CD4-positive, alpha-beta T cell (primary cell): ENCODE results near the gene KDM3B. TPM values are rescaled to one million over a fixed set of nuclear protein-coding genes. Genes with fewer than 3 reads are reported as not detected.
"Not testable (repeated sequence)": the region's sequence is repeated elsewhere in the genome, so short reads cannot be mapped to it uniquely, and the experiment has no call there.

Experiments used
- ATAC-seq: fragments of 200-7000 bp; cut with Tn5 transposase; one replicate; pipeline ENCODE4 v1.10.0; 2022; ENCODE audit warnings: mild to moderate bottlenecking; ENCODE audit not compliant: poor library complexity
- CTCF ChIA-PET: fragments of 350-600 bp; sonication (Branson Sonifier 250); formaldehyde crosslinking; loops from one replicate; lab custom pipeline; 2021; ENCODE audit warnings: antibody characterized with exemption, inconsistent platforms; lab: Charles Lee
- POLR2A ChIA-PET: fragments of 350-600 bp; sonication (Branson Sonifier 250); formaldehyde crosslinking; loops from one replicate; lab custom pipeline; 2021; ENCODE audit warnings: antibody characterized with exemption, inconsistent platforms; lab: Charles Lee
- DNase-seq, 14 experiments: peaks; one replicate each; pipeline ENCODE4 v3.0.0-alpha.2; 2013 to 2020; ENCODE audit warnings: mixed read lengths in 2 of 14
- H3K27ac ChIP-seq, 2 donors: one replicate each; pipeline versions ENCODE4 v1.5.1 to v1.7.0; 2013; ENCODE audit warnings: low read length in 2 of 2, low read depth in 1 of 2, mild to moderate bottlenecking in 1 of 2
- H3K27me3 ChIP-seq, 2 experiments: 1 replicate in 1 of 2; 2 replicates in 1 of 2; pipeline versions ENCODE4 v1.6.1 to v1.7.0; 2013; ENCODE audit warnings: low read length in 2 of 2, control low read depth in 1 of 2, mild to moderate bottlenecking in 1 of 2, moderate library complexity in 1 of 2; ENCODE audit not compliant: insufficient read depth in 2 of 2, control insufficient read depth in 1 of 2
- H3K36me3 ChIP-seq: one replicate; pipeline ENCODE4 v1.6.1; 2013; ENCODE audit warnings: low read length, control low read depth; ENCODE audit not compliant: insufficient read depth
- H3K4me1 ChIP-seq: one replicate; pipeline ENCODE4 v1.6.1; 2013; ENCODE audit warnings: low read length, control low read depth; ENCODE audit not compliant: insufficient read depth
- H3K4me3 ChIP-seq: one replicate; pipeline ENCODE4 v1.5.1; 2013; ENCODE audit warnings: mild to moderate bottlenecking, low read length, moderate library complexity
- H3K9me3 ChIP-seq, 2 experiments: 1 replicate in 1 of 2; 2 replicates in 1 of 2; pipeline versions ENCODE4 v1.6.1 to v1.7.0; 2013; ENCODE audit warnings: low read length in 2 of 2, mild to moderate bottlenecking in 2 of 2, control low read depth in 1 of 2, moderate library complexity in 1 of 2; ENCODE audit not compliant: control insufficient read depth in 1 of 2, insufficient read depth in 1 of 2
- H3K27ac Mint-ChIP-seq: one replicate; pipeline ENCODE4 v1.8.0; 2020; ENCODE audit warnings: mixed read lengths
- H3K27me3 Mint-ChIP-seq: one replicate; pipeline ENCODE4 v1.8.0; 2021; ENCODE audit warnings: mixed read lengths
- H3K36me3 Mint-ChIP-seq: one replicate; pipeline ENCODE4 v1.8.0; 2021; ENCODE audit warnings: low read depth, mixed read lengths
- H3K4me1 Mint-ChIP-seq: one replicate; pipeline ENCODE4 v1.8.0; 2021; ENCODE audit warnings: low read depth, mixed read lengths
- H3K4me3 Mint-ChIP-seq: one replicate; pipeline ENCODE4 v1.8.0; 2020; ENCODE audit warnings: mild to moderate bottlenecking, mixed read lengths
- H3K9me3 Mint-ChIP-seq: one replicate; pipeline ENCODE4 v1.8.0; 2020; ENCODE audit warnings: mixed read lengths
- CTCF ChIP-seq: fragments of 200-600 bp; IDR thresholded peaks from one replicate; pipeline ENCODE4 v1.8.0; 2022; ENCODE audit warnings: antibody characterized with exemption, mild to moderate bottlenecking
- intact Hi-C, 2 experiments: fragments of 100-400 bp; cut with DNase I in 1 of 2; cut with micrococcal nuclease in 1 of 2; formaldehyde crosslinking; loops; one replicate each; pipeline versions ENCODE4 v1.15.1 to v1.9.0; 2023 to 2025; cut with DNase I, micrococcal nuclease
- total RNA-seq, 174 experiments: library from RNA in 2 of 174; stranded (reverse) in 2 of 174; gene quantifications; one replicate each; pipeline ENCODE4 v1.2.3 and lab custom pipeline; 2021 to 2026

The KDM3B gene
- total RNA-seq, 2 experiments from 2014 or later = 59.5 to 66.0 TPM

GRCh38 chr5:138410996-138411640 lies 58.6 kb downstream of the KDM3B start:
- H3K4me3 Mint-ChIP-seq, CTCF ChIA-PET, H3K27ac Mint-ChIP-seq, H3K4me3 ChIP-seq, H3K4me1 Mint-ChIP-seq, ATAC-seq, H3K9me3 Mint-ChIP-seq, H3K4me1 ChIP-seq, H3K9me3 ChIP-seq, intact Hi-C loops, H3K27ac ChIP-seq, H3K27me3 ChIP-seq, H3K27me3 Mint-ChIP-seq: not testable (repeated sequence)
- TF ChIP-seq CTCF = peak; percentile 40
- peak in 6 of 14 experiments; percentile 2 to 31 (median 14) for DNase-seq
- peaks cover 52% of the 10 kb centered on the region for H3K36me3 ChIP-seq
- POLR2A ChIA-PET = interaction anchor here (0.6 kb wide), 1 partner anchor 72 kb away, joined by 3 read pairs; no protein-coding TSS in a partner anchor
- H3K36me3 Mint-ChIP-seq = peaks cover 70% of the 10 kb centered on the region

GRCh38 chr5:138418444-138418843 lies 66.0 kb downstream of the KDM3B start:
- Histone ChIP-seq H3K9me3 (no peaks in the 10 kb centered on the region), H3K4me3 (no peak overlapping the region), H3K4me1 (no peaks in the 10 kb centered on the region), H3K27me3 (no peaks in the 10 kb centered on the region), H3K27ac (no peak overlapping the region), H3K36me3 (peaks cover 91% of the 10 kb centered on the region)
- H3K36me3 Mint-ChIP-seq = peaks cover 88% of the 10 kb centered on the region
- no peak for DNase-seq
- ChIA-PET CTCF (no interaction called here), POLR2A (no interaction called here)
- H3K27ac Mint-ChIP-seq = no peak overlapping the region
- no peaks in the 10 kb centered on the region for H3K27me3 Mint-ChIP-seq
- no peaks in the 10 kb centered on the region for H3K9me3 Mint-ChIP-seq
- no peak overlapping the region for H3K4me3 Mint-ChIP-seq
- no peak for ATAC-seq
- no peaks in the 10 kb centered on the region for H3K4me1 Mint-ChIP-seq
- TF ChIP-seq CTCF = no peak
- intact Hi-C loops = no loop called here

GRCh38 chr5:138425079-138425478 lies 72.6 kb downstream of the KDM3B start:
- peaks cover 91% of the 10 kb centered on the region for H3K36me3 Mint-ChIP-seq
- H3K9me3 ChIP-seq = no peaks in the 10 kb centered on the region
- no peaks in the 10 kb centered on the region for H3K27me3 Mint-ChIP-seq
- ChIA-PET POLR2A (no interaction called here), CTCF (no interaction called here)
- H3K4me3 ChIP-seq = no peak overlapping the region
- no peaks in the 10 kb centered on the region for H3K4me1 ChIP-seq
- no peak overlapping the region for H3K27ac ChIP-seq
- peaks cover 90% of the 10 kb centered on the region for H3K36me3 ChIP-seq
- DNase-seq (no peak), ATAC-seq (no peak)
- intact Hi-C loops = no loop called here
- no peaks in the 10 kb centered on the region for H3K4me1 Mint-ChIP-seq
- H3K27me3 ChIP-seq = no peaks in the 10 kb centered on the region
- H3K4me3 Mint-ChIP-seq = no peak overlapping the region
- no peak overlapping the region for H3K27ac Mint-ChIP-seq
- TF ChIP-seq CTCF = no peak
- H3K9me3 Mint-ChIP-seq = no peaks in the 10 kb centered on the region
